HG03135 (cell line): ENCODE results near the gene MYO7A.

ENCODE experiments used
- ATAC-seq: cut with Tn5 transposase; IDR thresholded peaks from one replicate; pipeline ENCODE4 v1.9.1; 2021; ENCODE audit warnings: mild to moderate bottlenecking, moderate library complexity; ENCODE audit not compliant: unreplicated experiment

The MYO7A gene

DNA sequence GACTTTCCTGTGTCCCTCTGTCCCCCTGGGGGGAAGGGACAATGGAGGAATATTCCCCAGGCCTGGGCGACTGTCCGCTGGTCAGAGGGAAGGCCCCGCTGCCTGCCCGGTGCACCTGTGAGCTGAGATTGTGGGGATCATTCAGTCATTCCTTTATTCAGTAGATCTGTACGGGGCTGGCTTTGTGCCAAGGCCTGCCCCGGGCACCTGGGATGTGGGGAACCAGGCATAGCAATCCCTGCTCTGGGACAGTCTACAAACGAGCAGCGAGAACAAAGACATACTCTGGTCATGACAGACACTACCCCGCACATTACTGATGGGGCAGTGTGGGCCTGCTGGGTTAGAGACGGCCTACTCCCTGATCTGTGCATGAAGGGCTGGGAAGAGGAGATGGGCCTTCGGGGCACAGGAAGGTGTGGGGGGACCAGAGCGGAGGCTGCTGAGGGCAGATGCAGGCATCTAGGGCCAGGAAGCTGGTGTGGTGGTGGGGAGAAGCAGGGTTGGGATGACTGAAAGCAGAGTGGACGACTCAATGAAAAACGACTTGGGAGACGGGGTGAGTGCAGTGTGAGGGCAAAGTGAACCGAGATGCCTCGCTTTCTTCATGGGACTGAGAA, 1.8 kb upstream of the MYO7A start:
- ATAC-seq = no peak

DNA sequence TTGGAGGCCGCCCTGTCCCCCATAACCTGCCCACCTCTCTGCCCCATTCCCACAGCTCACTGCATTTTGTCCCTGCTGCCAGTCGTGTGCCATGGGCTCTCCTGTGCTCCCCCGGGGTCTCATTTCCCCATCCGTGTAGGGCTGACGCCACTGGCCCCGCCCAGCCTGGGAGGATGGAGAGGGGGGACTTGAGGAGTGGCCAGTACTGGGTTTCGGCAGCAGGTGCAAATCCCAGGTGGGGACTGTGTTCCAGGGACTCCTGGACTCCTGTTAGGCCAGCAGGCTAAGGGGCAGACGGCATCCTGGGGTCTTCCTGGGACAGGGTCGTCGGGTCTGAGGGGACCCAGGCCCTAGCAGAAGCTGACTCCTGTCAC, 1.2 kb upstream of the MYO7A start:
- ATAC-seq = no peak

DNA sequence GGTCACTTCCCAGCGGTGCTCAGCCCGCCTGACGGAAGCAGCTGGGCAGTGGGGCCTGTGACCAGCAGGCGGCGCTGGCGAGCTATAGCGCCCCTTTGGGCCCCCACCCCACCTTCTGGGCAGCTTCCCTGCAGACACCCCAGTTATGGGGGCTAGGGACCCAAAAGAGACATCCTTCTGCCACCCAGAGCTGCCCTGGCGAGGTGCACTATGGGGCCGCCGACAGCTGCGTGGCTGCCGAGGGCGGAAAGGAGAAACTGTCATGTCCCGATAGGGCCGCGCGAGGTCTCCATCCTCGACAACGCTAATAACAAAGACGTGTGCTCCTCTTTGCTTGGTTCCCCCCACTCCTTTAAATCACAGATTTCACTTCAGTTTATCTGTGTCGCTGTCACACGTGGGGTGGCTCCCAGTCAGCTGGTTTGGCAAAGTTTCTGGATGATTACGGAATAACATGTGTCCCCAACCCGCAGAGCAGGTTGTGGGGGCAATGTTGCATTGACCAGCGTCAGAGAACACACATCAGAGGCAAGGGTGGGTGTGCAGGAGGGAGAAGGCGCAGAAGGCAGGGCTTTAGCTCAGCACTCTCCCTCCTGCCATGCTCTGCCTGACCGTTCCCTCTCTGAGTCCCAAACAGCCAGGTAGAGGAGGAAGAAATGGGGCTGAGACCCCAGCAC, 673 bp upstream of the MYO7A start:
- ATAC-seq = peak; percentile 57

DNA sequence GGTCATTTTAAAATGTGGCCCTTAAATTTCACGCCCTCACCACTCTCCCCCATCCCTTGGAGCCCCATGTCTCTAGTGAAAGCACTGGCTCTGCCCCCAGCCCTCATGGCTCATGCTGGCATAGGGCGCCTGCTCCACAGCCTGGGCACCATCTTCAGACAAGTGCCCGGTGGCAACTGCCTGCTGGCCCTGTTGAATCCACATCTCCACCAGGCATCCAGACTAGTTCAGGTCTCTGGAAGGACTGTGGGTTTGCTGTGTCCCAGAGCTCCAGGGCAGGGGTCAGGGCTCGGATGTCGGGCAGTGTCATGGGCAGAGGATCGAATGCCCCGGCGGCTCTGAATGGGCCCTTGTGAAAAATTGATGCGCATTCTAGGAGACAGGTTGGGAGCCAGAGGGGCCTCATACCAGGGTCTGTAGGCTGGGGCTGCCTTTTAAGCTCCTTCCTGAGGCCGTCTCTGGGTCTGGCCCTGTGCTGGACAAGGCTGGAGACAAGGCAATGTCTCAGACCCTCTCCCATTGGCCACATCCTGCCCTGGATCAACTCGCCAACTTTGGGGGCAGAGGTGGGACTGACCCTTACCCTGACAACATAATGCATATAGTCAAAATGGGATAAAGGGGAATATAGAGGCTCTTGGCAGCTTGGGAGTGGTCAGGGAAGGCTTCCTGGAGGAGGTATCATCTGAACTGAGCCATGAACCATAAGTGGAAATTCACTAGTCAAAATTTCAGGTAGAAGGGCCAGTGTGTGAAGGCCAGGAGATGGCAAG, 1.2 kb downstream of the MYO7A start:
- no peak for ATAC-seq

DNA sequence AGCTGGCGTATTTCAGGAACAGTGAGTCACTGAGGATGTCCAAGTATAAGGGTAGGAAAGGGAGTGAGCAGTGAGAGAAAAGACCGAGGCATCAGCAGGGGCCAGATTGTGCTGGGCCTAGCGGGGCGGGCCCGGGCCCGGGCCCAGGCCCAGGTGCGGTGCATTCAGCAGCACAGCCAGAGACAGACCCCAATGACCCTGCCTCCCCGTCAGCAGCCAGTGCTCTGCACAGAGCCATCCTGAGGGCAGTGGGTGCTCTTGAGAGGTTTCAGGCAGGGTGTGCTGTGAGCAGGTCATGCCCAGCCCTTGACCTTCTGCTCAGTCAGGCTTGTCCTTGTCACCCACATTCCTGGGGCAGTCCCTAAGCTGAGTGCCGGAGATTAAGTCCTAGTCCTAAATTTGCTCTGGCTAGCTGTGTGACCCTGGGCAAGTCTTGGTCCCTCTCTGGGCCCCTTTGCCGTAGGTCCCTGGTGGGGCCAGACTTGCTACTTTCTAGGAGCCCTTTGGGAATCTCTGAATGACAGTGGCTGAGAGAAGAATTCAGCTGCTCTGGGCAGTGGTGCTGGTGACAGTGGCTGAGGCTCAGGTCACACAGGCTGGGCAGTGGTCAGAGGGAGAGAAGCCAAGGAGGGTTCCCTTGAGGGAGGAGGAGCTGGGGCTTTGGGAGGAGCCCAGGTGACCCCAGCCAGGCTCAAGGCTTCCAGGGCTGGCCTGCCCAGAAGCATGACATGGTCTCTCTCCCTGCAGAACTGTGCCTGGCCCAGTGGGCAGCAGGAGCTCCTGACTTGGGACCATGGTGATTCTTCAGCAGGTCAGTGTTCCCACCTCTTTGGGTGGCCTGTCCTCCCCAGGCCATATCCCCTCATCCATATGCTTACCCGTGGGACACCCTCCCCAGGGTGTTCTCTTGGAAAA, 2.1 kb downstream of the MYO7A start:
- no peak for ATAC-seq

DNA sequence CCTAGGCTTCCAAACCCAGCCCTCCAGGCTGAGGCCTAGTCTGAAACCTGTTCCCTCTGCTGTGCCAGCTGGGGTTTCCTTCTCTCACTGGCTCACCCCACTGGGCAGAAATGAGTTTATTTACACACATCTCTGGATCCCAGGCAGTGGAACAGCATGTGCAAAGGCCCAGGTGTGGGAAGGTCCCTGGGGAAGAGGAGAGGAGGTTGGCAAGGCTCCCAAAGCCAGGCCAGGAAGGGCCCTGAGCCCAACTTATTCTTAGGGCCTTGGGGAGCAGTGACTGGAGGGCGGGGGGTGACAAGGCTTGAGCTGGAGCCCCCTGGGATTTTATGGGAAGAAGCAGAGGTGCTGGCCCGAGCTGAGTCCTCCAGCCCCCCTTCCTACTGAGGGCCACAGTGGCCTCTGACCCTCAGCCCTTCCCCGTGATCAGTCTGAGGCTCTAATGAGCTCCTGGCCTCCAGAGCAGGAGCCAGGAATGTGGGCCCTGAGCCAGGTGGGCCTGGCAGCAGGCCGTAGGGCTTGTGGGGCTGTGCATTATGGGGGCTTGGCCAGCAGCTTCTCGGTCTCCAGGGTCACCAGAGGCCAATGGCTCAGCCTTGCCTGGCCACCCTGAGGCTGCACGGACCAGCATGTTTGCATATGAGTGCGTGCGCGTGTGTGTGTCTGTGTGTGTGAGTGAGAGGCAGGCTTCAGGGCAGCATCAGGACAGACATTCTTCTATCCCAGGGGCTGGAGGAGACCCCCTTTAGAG, 2.9 kb downstream of the MYO7A start:
- ATAC-seq = no peak

DNA sequence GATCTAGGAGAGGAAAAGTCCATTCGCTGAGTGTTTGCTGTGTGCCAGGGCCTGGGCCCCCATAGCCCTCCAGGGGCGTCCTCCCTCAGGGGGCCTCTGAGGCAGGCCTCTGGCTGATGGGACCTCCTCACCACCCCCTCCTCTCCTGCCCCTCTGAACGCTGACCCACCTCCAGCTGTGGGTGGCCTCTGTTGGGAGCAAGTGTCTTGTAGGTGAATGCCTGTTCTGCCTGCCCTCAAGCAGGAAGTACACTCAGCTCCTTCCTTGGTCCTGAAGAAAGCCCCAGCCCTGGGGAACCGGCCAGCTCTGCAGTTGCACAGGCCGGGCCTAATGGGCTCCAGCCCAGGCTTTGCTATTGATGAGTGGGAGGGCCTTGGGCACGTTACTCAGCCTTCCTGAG, 3.5 kb downstream of the MYO7A start:
- ATAC-seq = no peak

DNA sequence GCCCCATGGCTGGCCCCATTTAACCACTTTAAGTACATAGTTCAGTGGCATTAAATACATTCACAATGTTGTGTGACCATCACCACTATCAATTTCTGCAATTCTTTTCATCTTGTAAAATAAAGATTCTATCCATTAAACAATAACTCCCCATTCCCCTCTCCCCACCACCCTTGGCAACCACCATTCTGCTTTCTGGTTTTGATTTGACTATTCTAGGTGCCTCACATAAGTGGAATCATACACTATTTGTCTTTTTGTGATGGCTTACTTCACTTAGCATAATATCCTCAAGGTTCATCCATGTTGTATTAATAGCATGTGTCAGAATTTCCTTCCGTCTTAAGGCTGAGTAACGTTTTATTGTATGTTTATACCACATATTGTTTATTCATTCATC, 7.0 kb downstream of the MYO7A start:
- ATAC-seq = no peak

DNA sequence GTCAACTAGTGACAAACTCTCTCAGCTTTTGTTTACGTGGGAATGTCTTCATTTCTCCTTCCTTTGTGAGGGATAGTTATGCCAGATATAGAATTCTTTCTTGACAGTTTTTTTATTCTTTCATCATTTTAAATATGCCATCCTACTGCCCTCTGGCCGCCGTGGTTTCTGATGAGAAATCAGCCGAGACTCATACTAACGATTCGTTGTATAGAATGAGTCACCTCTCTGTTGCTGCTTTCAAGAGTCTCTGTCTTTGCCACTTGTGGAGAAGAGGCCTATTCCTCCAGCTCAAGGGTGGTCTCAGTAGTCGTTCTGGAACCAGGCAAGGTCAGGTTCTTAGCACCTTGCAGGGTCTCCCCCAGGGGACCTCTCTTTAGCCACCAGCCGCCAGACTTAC, 8.0 kb downstream of the MYO7A start:
- ATAC-seq = no peak

DNA sequence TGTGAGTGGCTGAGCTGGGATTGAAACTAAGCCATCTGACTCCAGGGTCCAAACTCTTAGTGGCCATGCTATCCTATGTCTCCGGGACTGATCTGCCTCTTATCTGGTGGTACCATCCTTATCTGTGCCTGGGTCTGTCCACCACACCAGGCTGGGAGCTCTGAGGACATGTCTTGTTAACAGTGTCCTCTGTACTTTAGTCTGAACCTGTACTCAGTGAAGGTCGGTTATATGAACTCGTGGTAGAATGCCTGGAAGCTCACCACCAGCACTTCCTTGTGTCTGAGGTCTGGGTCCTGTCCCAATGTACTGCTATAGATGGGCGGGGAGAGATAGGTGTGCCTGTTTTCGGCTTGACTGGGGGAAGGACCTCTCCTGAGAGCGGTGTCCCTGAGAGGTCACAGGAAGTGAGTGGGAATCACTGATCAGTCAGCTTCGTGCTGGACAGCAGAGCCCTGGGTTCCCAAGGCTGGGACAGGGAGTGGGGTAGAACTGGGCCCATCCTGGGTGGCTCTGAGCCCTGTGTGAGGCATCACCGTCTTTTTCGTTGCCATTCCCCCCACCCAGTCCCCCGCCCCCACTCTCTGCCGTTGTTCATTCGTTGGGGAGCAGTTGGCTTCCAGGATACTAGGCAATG, 8.9 kb downstream of the MYO7A start:
- ATAC-seq = no peak

DNA sequence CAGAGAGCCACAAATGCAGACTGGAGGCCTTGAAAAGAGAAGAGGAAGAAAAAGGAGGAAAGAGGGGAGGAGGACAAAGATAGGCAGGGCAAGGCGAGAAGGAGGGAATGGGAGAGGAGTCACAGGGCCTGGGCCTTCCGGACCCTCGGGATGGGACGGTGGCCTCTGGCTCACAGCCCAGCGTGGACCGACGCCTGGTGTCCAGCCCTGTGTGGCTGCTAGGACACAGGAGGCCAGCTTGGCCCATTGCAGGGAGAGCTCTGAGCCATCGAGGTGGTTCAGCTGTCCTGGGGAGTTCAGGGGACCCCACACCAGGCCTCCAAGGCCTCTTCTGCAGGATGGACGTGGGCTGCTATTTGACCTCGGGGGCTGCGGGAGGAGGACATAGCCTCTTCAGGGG, 9.4 kb downstream of the MYO7A start:
- no peak for ATAC-seq

DNA sequence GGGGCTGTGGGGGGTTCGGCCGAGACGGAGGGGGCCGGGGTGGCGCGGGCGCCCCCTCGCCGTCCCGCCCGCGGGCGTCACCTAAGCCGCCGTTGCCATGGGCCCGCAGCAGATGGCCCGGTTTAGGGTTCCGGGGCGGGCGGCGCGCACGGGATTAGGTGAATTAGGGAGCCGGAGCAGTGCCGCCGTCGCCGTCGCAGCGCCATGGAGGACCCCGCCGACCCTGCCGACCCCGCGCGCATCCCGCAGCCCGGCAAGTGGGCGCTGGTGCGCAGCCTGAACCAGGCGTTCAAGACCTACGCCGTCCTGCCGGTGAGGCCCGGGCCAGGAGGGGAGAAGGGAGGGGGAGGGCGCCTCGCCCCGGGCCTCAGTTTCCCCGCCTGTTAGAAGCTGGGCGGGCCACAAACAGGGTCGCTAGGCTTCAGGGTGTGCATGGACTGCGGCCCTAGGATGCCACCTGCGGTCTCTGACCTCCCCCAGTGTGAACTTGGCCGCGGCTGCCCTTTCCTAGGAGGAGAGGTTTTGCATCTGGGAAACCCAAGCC, 10.1 kb downstream of the MYO7A start:
- ATAC-seq = no peak

DNA sequence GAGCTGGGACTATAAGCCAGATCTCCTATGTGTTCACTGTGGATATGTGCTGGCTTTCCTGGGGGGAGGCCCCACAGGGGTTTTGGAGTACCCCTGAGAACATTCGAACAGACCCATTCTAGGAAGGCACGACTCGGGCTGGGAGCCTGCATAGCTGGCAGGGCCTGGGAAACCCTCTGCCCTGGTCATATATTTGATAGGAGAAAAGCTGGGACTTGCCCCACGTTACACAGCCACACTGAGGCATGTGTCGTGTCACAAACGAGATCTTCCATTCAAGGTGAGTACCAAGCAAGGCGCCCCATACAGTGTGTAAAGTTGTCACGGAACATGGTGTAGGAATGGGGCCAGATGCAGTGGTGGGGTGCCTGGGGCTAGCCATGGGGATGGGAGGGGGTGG, 11.2 kb downstream of the MYO7A start:
- no peak for ATAC-seq

DNA sequence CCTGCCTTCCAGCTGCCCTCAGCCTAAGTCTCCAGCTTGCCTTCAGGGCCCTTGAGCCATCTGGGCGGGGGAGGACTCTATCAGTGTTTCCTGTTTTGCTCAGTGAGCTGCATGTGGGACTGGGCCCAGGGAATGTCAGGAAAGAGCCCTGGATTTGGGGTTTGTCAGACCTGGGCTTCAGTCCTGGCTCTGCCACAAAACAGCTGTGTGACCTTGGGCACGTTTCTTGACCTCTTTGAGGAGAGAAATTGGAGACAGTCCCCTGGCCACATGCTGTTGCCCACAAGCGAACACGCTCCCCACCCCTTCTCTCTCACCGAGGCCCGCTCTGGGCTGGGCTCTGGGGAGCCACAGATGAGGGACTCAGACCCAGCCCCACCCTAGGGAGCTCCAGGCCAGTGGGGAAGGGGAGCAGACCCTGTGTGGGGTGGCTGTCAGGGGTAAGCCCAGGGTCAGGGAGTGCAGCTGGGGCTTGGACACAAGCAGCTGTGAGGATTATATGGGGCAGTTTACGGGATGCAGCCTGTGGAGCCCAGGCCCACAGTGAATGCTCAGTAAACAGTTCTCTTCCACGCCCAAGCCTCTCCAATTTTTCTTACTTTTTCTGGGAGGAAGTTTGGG, 12.3 kb downstream of the MYO7A start:
- no peak for ATAC-seq

DNA sequence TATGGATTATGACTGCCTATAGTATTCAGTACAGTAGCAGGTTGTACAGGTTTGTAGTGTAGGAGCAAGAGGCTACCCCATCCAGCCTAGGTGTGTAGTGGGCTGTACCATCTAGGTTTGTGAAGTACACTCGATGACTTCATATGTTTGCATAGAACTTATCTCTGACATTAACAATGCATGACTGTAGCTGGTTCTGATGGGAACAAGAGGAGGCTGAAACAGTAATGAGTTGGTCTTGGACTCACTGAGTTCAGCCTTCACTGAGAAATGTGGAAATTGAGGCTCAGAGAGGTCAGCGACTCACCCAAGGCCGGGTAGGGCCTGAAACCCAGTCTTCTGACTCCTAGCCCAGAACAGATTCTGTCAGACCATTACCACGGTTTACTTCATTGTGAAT, 13.0 kb downstream of the MYO7A start:
- ATAC-seq = no peak

DNA sequence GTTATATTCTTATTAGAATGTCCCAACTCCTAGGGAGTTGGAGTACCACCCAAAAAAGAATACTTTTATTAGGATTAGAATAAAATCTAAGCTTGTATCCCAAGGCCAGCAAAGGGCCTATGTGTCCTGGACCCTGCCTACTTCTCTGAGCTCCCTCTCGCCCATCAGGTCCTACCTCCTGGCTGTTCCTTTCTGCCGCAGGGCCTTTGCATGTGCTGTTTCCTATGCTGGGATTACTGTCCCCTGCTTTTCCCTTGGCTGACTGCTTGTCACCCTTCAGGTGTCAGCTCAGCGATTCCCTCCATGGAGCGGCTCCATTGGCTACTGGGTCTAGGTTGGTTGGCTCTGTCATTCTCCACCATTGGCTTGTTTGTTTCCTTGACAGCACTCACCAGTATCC, 13.4 kb downstream of the MYO7A start:
- no peak for ATAC-seq

DNA sequence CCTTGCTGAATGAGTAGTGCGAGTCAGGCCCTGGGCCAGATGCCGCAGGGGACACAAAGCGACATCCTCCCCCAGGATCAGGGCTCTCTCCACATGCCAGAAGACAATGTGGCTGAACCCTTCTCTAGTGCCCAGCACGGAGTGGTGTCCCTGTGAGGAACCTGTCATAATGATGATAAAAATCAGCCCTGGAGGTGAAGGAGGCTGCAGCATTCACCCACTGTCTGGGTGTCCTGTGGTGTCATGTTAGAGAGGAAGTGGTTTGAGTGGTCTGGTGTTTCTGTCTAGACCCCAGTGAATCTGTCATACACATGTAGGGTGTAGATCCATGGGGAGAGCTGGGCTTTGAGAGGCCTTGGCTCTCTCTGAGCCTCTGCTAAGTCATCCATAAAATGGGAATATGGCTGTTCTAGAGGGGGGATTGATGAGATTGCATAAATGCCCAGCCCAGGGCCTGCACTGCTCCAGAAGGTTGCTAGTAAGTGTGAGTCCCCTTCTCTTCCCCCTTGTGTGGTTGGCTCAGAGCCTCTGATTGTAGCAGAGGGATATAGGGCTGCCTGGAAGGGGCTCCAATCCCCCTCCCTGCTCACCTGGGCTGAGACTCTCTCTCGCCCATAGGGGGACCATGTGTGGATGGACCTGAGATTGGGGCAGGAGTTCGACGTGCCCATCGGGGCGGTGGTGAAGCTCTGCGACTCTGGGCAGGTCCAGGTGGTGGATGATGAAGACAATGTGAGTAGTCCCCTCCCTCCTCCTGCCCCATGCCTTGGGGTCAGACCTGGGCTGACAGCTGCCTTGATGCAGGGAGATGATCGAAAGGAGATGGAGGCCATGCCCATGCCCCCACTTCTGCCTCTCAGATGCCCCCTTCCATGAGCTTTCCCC, 14.3 kb downstream of the MYO7A start:
- ATAC-seq = no peak

DNA sequence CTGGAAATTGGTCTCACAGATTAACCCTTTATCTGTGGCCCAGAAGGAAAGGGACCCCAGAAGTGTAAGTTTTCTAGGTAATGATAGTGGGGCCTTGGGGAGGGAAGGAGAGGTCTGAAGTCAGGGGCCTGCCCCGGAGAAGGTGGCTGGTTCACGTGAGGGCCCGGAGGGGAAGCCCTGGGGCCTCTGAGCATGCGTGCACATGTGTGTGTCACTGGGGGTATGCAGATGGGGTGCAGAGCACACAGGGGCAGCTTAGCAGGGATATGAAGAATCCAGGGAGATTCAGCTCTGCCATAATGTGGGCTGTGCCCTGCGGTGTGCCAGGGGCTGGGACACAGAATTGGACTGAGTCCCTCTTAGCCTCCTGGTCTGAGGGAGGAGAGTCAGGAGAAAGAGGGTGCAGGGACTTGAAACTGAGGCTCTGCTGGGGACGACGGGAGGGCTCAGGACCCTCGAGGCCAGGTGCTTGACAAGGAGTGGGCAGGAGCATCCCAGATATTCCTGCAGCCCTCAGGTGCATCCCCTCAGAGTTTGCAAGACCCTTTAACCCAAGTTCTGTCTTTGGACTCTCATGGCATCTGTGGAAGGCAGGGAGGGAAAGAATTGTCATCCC, 15.5 kb downstream of the MYO7A start:
- ATAC-seq = no peak
